ENCODE data around the gene AIRE. TPM values are rescaled to one million over a fixed set of nuclear protein-coding genes. Genes with fewer than 3 reads are reported as not detected.

AIRE gene
- total and polyA plus RNA-seq, 2 of the 13 experiments (the other 11 are each of a cell fraction or from before 2014, with no cell fraction given) = not detected

DNA sequence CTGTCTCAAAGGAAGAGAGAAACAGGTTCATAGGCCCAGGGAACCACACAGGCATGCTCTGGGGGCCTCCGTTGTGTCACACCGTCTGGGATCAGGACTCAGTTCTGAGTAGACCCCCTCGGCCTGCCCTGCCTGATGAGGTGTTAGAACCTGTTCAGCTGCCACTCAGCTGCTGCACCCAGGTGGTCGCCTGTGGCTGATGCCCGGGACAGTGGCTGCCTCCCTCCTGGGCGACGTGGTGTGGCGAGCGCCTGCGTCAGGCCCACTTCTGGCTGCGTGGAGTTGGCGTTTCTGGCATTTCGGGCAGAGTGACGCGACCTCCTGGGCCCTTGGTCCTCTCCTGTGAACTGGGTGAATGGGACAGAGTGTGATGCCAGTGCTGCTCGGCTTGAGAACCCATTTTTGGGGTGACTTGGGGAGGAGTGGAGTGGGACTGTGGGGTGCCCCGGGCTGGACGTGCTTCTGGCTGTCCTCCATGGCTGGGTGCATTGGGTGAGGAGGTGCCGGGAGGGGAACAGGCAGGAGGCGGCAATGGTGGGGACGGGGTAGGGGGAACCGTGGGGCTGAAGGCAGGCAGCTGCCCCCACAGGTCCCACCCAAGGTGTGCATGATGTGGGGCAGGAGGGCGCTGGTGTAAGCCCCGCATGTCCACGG, 42.7 kb downstream of the AIRE start (continued):
- TF ChIP-seq SP4 (CRISPR knock-in tag; IDR thresholded peaks at IDR 0.05) = 0 out of 2 replicates have a peak, but pooled peaks have one; percentile 7
- 0 out of 4 replicates have a peak, but pooled peaks of 1 of the 2 experiments have one; percentile 40 for TF ChIP-seq POLR2A (IDR thresholded peaks at IDR 0.05; ENCODE audit: insufficient read depth in 1 of 2, low read depth in 2 of 2, low read length in 2 of 2)
- TF ChIP-seq ZNF513 (CRISPR knock-in tag; conservative IDR thresholded peaks at IDR 0.05) = no peak
- no peak for TF ChIP-seq ZNF549 (CRISPR knock-in tag; IDR thresholded peaks at IDR 0.05)
- TF ChIP-seq NFKB2 (CRISPR knock-in tag; IDR thresholded peaks at IDR 0.05; ENCODE audit: borderline replicate concordance) = no peak
- peak; percentile 9 for TF ChIP-seq HNRNPH1 (optimal IDR thresholded peaks at IDR 0.05; ENCODE audit: low read depth, low read length)
- no peak for TF ChIP-seq ZNF777 (CRISPR knock-in tag; IDR thresholded peaks at IDR 0.05)
- no peak for TF ChIP-seq RBFOX2 (IDR thresholded peaks at IDR 0.05; ENCODE audit: low read depth, low read length)
- TF ChIP-seq TCF7 (IDR thresholded peaks at IDR 0.05; ENCODE audit: low read depth) = no peak
- no peak for TF ChIP-seq HOXA5 (CRISPR knock-in tag; IDR thresholded peaks at IDR 0.05)
- peak; percentile 51; the same call in 1 of the 2 replicates for TF ChIP-seq AKAP8 (CRISPR knock-in tag; IDR thresholded peaks at IDR 0.05)
- TF ChIP-seq GPBP1L1 (CRISPR knock-in tag; IDR thresholded peaks at IDR 0.05) = no peak
- TF ChIP-seq MYPOP (CRISPR knock-in tag; IDR thresholded peaks at IDR 0.05) = no peak
- TF ChIP-seq KDM2A (CRISPR knock-in tag; IDR thresholded peaks at IDR 0.05; ENCODE audit: borderline replicate concordance, low read depth) = 0 out of 2 replicates have a peak, but pooled peaks have one; percentile 17
- no peak for TF ChIP-seq ZBTB3 (CRISPR knock-in tag; IDR thresholded peaks at IDR 0.05; ENCODE audit: borderline replicate concordance, low read depth)
- TF ChIP-seq, protein P1, sequence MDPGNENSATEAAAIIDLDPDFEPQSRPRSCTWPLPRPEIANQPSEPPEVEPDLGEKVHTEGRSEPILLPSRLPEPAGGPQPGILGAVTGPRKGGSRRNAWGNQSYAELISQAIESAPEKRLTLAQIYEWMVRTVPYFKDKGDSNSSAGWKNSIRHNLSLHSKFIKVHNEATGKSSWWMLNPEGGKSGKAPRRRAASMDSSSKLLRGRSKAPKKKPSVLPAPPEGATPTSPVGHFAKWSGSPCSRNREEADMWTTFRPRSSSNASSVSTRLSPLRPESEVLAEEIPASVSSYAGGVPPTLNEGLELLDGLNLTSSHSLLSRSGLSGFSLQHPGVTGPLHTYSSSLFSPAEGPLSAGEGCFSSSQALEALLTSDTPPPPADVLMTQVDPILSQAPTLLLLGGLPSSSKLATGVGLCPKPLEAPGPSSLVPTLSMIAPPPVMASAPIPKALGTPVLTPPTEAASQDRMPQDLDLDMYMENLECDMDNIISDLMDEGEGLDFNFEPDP (CRISPR knock-in tag; conservative IDR thresholded peaks at IDR 0.05) = 0 out of 2 replicates have a peak, but pooled peaks have one; percentile 76
- TF ChIP-seq, protein P2, sequence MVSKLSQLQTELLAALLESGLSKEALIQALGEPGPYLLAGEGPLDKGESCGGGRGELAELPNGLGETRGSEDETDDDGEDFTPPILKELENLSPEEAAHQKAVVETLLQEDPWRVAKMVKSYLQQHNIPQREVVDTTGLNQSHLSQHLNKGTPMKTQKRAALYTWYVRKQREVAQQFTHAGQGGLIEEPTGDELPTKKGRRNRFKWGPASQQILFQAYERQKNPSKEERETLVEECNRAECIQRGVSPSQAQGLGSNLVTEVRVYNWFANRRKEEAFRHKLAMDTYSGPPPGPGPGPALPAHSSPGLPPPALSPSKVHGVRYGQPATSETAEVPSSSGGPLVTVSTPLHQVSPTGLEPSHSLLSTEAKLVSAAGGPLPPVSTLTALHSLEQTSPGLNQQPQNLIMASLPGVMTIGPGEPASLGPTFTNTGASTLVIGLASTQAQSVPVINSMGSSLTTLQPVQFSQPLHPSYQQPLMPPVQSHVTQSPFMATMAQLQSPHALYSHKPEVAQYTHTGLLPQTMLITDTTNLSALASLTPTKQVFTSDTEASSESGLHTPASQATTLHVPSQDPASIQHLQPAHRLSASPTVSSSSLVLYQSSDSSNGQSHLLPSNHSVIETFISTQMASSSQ (IDR thresholded peaks at IDR 0.05; ENCODE audit: low read depth) = no peak
- TF ChIP-seq, protein P2 (CRISPR knock-in tag; IDR thresholded peaks at IDR 0.05; ENCODE audit: borderline replicate concordance) = no peak
- peak; percentile 93 for TF ChIP-seq AGO2 (optimal IDR thresholded peaks at IDR 0.05; ENCODE audit: low read depth, low read length)
- TF ChIP-seq ZNF292 (CRISPR knock-in tag; IDR thresholded peaks at IDR 0.05; ENCODE audit: borderline replicate concordance, low read depth) = no peak
- TF ChIP-seq ZBTB8A (CRISPR knock-in tag; IDR thresholded peaks at IDR 0.05; ENCODE audit: borderline replicate concordance, low read depth) = no peak

Data from HepG2 (cell line).